HG02970 (cell line): ENCODE data around the gene ULK4.
"Not testable (repeated sequence)": the region's sequence is repeated elsewhere in the genome, so short reads cannot be mapped to it uniquely, and the experiment has no call there.

Experiments used
- ATAC-seq: cut with Tn5 transposase; IDR thresholded peaks from one replicate; pipeline ENCODE4 v1.9.1; 2021; ENCODE audit warnings: mild to moderate bottlenecking, moderate library complexity, moderate number of reproducible peaks; ENCODE audit not compliant: unreplicated experiment, low FRiP score

The ULK4 gene

DNA sequence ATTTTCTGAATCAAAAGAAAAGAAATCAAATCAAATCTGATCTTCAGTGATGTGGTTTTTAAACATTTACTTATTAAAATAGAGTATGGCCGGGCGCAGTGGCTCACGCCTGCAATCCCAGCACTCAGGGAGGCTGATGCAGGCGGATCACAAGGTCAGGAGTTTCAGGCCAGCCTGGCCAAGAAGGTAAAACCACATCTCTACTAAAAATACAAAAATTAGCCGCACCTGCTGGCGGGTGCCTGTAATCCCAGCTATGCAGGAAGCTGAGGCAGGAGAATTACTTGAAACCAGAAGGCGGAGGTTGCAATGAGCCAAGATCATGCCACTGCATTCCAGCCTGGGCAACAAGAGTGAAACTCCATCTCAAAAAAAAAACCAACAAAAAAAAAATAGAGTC, 169.1 kb downstream of the ULK4 start:
- ATAC-seq, result no peak

DNA sequence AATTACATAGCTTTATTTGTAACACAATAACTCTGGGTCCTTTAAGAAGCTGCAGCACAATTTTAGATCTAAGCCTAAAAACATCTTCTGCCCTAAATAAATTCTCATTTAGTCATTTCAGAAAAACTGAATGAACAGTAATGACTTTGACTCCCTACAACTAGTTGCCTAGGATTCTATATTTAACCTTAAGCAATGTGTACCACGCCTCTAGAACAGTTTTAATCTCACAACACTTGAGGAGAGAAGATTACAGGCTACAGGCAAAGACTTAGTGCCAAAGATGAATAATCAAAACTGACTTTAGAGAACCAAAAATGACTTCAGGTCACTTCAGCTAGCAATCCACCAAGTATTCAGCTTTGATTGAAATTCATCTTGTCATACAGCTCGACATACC, 192.8 kb downstream of the ULK4 start:
- no peak for ATAC-seq

DNA sequence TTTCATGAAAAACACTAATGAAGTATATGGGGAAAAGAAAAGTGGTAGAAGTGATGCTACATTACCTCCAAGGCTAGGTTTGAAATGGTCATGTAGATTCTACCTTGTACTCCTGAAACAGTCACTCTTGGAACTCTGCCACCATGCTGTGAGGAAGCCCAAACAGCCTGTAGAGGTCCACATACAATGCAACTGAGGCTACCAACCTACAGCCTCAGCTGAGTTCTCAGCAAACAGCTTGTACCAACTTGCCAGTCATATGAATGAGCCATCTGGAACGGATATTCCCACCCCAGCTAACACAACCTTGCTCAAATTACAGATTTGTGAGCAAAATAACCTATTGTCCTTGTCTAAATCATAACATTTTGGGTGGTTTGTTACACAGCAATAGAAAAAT, 193.5 kb downstream of the ULK4 start:
- no peak for ATAC-seq

DNA sequence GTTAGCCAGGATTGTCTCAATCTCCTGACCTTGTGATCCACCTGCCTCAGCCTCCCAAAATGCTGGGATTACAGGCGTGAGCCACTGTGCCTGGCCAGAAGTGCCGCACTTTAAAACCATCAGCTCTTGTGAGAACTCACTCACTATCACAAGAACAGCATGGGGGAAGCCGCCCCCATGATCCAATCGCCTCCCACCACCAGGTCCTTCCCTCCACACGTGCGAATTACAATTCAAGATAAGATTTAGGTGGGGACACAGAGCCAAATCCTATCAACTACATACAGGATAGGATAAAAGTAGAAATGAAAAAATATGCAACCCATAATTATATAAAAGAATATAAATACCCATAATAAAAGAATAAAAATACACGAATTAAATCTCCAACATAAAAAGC, 199.0 kb downstream of the ULK4 start:
- not testable (repeated sequence) for ATAC-seq

DNA sequence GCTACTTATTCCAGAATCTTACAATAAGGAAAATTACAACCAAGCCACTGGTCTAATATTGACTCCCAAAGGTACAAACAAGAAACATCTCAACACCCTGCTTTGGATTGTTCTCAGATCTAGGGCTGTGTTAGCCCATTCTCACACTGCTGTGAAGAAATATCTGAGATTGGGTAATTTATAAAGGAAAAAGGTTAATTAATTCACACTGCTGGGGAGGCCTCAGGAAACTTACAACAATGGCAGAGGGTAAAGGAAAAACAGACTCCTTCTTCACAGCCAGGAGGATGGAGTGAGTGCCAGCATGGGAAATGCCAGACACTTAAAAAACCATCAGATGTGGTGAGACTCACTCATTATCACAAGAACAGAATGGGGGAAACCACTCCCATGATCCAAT, 208.3 kb downstream of the ULK4 start:
- ATAC-seq, result no peak

DNA sequence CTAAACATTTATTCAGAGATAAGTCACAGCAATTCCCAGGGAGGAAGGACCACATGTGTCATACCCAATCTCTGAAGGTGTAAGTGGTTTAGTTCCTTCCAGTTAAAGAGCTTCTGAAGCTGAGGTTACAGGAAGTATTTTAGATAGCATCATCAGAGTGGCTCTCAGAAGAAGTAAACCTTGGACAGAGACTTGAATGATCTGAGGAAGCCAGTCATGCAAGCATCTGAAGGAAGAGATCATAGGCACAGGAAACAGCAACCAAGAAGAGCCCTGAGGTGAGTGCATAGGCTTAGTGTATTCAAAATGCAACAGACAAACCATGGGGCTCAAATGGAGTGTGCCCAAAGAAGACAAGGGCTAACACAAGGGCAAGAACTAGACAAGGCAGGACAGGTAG, 210.3 kb downstream of the ULK4 start:
- no peak for ATAC-seq

DNA sequence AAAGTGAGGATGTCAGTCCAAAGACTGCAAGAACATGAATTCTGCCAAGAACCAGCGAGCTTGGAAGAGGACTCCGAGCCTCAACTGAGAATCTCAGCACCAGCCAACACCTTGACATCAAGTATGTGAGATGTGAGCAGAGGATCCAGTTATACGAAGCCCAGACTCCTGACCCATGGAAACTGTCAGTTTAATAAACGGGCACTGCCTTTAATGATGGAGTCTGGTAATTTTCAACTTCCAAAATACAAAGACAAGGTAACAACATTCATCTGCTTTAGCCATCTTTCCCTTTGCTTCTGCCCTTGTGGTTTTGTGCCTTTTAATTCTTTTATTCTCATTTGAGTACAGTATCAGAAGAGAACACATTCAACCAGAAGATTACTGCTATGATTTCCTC, 211.9 kb downstream of the ULK4 start:
- no peak for ATAC-seq

DNA sequence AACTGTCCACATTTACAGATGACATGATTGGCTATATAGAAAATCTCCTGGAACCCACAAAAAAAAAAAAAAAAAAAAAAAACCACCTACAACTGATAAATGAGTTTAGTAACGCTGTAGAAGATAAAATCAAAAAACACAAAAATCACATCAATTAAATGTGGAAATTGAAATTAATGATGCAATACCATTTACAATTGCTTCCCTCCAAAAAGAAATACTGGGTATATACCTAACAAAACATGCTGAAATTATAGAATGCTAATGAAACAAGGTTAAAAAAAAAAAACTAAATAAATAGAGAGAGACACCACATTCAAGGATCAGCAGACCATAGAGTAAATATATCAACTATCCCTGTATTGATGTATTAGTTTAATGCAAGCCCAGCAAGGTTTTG, 215.7 kb downstream of the ULK4 start:
- no peak for ATAC-seq

DNA sequence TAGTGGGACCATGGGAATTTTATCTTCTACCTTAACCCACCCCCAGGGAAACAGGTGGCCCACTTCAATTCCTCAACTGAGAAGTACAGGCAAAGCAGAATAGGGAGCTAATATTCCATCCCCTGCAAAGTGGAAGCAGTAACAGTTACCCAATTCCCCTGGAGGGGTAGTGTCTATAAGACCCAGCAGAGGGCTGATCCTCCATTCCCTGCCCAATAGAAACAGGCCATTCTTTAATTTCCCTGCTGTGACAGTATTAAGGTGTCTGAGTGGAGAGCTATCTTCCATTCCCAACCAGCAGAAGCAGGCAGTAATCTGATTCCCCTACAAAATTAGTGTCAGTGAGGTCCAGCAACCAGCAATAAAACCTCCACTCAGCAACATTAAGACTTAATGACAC, 219.8 kb downstream of the ULK4 start:
- ATAC-seq, result no peak

DNA sequence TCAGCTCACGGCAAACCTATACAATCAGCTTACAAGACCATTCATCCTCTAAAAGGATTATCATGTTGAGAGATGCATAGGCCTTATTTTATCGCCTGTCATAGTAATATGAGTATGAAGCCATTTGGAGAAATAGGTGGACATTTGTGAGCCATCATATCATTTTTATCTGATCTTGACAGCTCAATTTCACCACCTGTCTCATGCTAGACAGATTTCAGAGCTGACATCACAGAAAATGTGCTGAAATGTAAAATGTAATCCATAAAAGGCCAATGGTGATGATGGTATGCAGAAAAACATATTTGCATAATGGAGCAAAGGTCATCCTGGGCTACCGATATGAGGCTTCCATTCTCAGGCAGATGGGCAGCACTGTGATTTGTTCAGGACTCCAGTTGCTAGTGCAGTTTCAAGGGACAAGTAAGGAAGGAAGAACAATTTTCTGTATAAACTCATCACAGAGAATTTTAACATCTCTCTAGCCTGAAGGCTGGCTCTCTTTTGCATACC, 221.5 kb downstream of the ULK4 start:
- no peak for ATAC-seq

DNA sequence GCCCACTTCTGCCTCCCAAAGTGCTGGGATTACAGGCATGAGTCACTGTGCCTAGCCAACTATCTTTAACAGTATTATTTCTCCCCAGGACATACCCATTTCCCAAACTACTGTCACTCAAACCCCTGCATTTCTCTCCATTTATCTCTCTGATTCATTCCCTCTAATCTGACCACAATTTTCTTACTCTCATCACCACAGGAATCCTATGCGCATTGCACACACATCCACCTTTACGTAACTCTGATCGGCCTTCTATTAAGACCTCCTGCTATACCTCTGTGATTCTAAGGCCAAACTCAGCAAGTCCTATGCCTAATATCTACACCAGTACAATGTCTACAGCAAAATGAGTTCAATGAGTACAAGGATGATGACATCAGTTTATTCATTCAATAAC, 235.0 kb downstream of the ULK4 start:
- ATAC-seq, result no peak

DNA sequence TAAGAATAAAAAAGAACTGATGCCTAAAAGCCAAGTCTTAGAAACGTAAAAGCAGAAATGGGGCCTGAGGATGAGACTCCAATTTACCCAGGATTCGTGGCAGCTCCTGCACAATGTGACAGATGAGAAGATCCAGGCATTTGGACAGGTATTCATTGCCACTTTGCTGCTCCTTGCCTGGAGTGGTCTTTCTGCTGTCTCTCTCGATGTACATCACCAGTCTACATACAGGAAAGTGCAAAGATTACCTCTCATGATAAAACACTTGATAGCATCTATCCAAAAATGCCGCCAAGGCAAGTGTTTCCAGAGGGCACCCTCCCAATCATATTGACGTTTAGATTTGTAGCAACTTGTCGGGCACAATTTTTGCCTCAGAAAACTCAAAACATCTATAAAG, 244.3 kb downstream of the ULK4 start:
- no peak for ATAC-seq

DNA sequence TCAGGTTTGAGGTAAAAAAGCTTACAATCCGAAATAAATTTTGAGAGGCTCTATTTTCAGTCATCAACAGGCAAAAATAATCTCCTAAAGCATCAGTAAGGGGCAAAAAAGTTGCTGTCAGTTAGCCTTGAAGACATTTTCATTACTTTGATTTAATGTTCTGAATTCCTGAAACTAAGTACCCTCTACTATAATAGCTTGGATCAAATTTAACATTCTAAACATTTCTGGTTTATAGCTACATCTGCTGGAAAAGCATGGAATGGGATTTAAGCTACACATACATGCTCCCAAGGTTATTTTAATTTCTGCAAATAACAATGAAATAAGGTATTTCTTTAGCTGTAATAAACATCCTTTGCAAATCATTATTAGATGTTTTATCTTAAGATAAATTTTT, 245.4 kb downstream of the ULK4 start:
- no peak for ATAC-seq

DNA sequence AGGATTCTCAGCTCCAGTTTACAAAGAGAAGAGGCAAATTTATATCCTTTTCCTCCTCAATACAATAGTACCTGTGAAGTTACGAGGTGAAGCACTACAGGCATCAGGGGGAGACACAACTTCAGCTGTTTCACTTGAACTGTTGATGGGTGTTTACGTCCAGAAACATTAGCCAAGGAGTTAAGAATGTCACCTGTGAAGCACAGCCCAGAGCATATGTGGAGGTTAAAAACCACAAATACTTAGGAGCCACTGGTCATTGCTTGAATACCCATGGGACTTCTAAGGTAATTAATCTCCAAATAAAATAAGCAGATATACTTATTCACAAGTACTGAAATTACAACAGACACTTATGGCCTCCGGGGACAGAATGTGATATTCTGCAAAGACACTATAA, 246.5 kb downstream of the ULK4 start:
- ATAC-seq, result no peak

DNA sequence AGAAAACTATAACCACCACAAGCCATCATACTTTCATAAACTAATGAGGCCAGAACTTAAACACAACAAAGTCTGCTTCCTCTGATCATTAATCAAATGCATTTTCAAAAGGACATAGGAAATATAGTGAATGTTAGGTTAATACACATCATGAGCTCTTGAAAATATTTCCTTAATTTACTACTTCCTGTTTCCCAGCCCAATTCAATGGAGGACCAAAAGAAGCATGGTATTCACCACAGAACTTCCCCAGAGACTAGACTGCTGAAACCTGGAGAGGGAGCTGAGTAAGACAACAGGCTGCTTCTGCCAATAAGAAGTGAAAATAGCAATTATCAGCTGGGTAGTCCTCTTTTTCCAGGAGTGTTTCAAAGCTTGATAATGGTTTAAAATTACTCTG, 250.3 kb downstream of the ULK4 start:
- ATAC-seq, result no peak

DNA sequence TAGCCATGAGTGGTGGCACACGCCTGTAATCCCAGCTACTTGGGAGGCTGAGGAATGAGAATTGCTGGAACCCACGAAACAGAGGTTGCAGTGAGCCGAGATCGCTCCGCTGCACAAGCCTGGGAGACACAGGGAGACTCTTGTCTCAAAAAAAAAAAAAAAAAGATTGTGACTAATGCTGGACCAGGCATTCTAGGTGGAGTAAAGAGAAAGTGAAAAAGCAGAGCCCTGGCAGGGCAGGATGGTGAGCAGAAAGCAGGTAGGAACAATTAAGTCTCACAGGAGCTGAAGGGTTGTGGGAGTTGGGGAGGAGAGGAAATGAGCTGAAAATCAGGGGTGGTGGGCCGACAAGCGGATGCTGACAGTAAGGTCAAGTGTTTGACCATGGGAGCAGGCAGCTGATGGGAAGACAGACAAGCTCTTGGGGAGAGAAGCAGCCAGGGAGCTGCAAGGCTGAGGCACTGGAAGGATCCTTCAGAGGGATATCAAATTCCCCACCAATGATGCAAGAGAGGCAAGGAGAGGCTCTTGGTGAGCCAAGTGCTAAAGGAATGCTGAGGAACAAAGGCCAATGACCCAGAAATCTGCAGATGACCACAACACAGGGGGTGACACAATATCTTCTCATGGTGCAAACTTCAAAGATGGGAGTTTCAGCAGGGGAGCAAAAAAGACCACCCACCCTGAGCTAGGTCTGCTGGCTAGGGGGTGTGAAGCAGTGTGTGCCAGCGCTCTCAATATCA, 251.1 kb downstream of the ULK4 start:
- ATAC-seq, result no peak

DNA sequence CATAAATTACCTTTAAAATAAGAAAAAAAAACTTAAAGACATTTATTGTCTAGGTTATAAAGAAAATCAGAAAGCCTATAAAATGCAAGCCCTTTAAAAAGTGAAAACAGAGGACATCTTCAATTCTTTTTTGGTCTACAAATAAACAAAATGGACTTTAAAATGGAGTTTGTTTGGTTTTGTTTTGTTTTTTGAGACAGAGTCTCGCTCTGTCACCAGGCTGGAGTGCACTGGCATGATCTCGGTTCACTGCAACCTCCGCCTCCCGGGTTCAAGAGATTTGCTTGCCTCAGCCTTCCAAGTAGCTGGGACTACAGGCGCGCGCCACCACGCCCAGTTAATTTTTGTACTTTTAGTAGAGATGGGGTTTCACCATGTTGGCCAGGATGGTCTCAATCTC, 252.7 kb downstream of the ULK4 start:
- ATAC-seq, result not testable (repeated sequence)

DNA sequence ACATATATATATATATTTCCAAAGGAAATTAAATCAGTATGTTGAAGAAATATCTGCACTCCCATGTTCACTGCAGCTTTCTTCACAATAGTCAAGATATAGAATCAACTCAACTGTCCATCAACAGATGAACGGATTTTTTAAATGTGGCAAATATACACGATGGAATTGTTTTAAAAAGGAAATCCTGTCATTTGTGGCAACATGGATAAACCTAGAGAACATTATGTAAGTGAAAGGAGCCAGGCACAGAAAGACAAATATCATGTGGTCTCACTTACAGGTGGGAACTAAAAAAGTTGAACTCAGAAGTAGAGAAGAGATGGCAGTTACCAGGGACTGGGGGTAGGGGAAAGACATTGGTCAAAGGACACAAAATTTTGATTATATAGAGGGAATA, 253.7 kb downstream of the ULK4 start:
- ATAC-seq, result no peak

DNA sequence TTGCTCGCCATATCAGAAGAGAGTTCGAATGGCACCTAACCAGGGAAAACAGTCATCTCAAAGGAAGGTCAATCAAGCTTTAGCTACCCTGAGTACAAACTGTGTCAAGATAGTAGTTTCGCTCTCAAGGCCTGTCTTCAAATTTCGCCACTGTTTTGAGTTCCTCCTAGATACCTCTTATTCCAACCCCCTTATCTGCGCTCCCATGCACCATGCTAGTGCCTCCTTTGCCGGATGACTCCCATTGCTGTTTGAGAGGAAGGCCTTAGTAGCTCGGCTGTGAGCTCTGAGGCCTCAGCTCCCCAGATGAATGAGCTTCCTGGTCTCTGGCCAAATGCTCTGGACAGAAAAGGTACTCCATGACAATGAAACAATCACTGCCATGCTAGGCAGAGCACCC, 256.0 kb downstream of the ULK4 start:
- ATAC-seq, result no peak

DNA sequence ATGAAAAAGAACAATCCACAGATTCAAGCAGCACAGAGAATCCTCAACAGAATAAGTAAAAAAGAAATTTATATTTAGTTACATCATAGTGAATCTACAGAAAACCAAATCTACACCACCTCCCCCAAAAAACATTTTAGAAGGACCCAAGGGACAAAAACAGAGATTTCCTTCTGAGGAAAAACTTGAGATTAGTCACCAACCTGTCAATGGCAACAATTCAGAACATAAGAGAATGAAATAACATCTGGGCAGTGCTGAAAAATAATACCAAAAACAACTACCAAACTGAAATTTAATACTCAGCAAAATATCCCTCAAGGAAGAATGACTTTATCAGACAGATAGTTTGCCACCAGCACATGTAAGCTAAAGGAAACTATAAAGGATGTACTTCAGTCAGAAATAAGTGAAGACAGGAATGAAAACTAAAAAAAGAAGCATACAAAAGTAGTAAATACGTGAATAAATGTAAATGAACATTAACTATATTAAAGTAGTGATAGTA, 260.7 kb downstream of the ULK4 start:
- no peak for ATAC-seq

DNA sequence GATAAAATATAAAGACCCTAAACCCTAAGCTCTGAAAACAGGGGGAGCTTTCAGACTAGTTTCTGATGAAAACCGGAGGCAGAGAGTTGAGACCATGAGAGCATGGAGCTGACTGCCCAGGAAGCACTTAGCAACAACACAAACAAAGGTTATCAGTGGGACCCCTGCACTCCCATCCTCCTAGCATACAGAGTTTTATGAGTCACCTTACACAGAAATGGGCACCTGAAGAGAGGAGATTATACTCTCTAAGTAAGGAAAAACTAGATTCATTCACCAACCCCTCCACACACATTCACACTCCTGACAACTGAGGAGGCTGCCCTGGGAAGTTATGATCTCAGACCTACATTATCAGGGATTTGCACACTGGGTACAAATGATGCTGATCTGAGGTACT, 261.7 kb downstream of the ULK4 start:
- no peak for ATAC-seq

DNA sequence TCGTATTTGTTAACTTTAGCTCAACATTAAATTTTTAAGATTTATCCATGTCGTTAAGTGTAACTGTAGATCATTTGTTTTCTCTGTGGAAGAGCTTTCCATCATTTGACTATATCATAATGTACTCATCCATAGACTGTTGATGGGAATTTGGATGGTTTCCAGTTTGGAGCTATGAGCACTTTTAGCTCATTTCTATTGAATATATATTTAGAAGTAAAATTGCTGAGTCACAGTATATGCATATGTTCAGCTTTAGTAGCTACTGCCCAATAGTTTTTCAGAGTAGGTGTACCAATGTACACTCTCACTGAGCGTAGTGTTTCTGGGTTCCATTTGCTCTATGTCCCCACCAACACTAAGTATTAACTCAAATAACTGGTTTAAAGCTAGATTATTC, 263.0 kb downstream of the ULK4 start:
- no peak for ATAC-seq

DNA sequence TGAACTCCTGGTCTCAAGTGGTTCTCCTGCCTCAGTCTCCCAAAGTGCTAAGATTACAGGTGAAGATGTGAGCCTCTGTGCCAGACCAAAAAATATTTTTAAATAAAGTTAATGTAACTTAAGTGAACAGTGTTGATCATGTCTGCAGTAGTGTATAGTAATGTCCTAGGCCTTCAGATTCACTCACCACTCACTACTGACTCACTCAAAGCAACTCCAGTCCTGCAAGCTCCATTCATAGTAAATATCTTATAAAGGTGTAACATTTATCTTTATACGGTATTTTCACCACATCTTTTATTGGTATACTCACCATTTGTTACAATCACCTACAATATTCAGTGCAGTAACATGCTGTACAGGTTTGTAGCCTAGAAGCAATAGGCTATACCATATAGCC, 264.2 kb downstream of the ULK4 start:
- ATAC-seq, result no peak
